Measurements from ENCODE around the gene ZNF483. TPM values are rescaled to one million over a fixed set of nuclear protein-coding genes. Genes with fewer than 3 reads are reported as not detected.

ZNF483 gene
- total and polyA plus RNA-seq, 12 donors = 1.2 to 25.1 (median 16.6) TPM

- Histone ChIP-seq H3K4me1 (replicated peaks in 1 of 2) (peaks cover 0 to 19% of the 10 kb centered on the region in 2 donors), H3K9me3 (replicated peaks in 1 of 3) (no peaks in the 10 kb centered on the region), H3K4me3 (peak overlapping the region; percentile 9 to 89 (median 57)), H3K27me3 (no peaks in the 10 kb centered on the region), H3K27ac (peak overlapping the region; percentile 4 to 95 (median 80)), H3K36me3 (replicated peaks in 1 of 2) (peaks cover 0 to 36% of the 10 kb centered on the region in 2 donors)
- intact Hi-C loops (cut with DNase I) = loop anchor here in 1 of 2 donors (5.0 kb wide), 1 partner anchor 89 kb away; no protein-coding TSS in a partner anchor
- 1% methylated on average over 34 to 41 of the region's 41 CpGs for WGBS, 4 donors
- TF ChIP-seq CTCF (IDR thresholded peaks at IDR 0.05) (peak; percentile 38 to 85 (median 66)), POLR2A (IDR thresholded peaks at IDR 0.05) (peak in 1 of 2 donors; percentile 25)
- DNase-seq = peak; percentile 67 to 84 (median 71)
Measured at GRCh38 chr9:111597852-111598732, 73.1 kb downstream of the ZNF483 start.

- intact Hi-C loops (cut with DNase I) = loop anchor here in 1 of 2 donors (5.0 kb wide), 1 partner anchor 89 kb away; no protein-coding TSS in a partner anchor
Measured at GRCh38 chr9:111598733-111599091, 73.7 kb downstream of the ZNF483 start.

GRCh38 chr9:111599092-111599954 is 74.3 kb downstream of the ZNF483 start, which contains the start of gene PTGR1:
Gene PTGR1, minus strand, starts transcription at chr9:111599647. Its CDS starts 2,225 bp downstream, at chr9:111597422.
- Histone ChIP-seq H3K4me3 (peak within 1 kb of the TSS; percentile 9 to 89 (median 57)), H3K36me3 (replicated peaks in 1 of 2) (peaks cover 0 to 25% of the 10 kb centered on the region in 2 donors), H3K27ac (peak within 1 kb of the TSS; percentile 4 to 95 (median 80)), H3K4me1 (replicated peaks in 1 of 2) (peaks cover 0 to 19% of the 10 kb centered on the region in 2 donors), H3K27me3 (no peaks in the 10 kb centered on the region), H3K9me3 (replicated peaks in 1 of 3) (no peaks in the 10 kb centered on the region)
- intact Hi-C loops (cut with DNase I) = loop anchor here in 1 of 2 donors (5.0 kb wide), 1 partner anchor 88 kb away; no protein-coding TSS in a partner anchor
- DNase-seq = peak; percentile 78 to 93 (median 87)
- TF ChIP-seq CTCF (IDR thresholded peaks at IDR 0.05) (no peak), POLR2A (IDR thresholded peaks at IDR 0.05) (peak in 1 of 2 donors; percentile 85)
- 0 to 4% (median 0%) methylated on average over 30 to 64 of the region's 64 CpGs for WGBS, 4 donors

More at GRCh38 chr9:111598733-111599091, 73.7 kb downstream of the ZNF483 start:
- H3K36me3 ChIP-seq (replicated peaks in 1 of 2) = peaks cover 0 to 31% of the 10 kb centered on the region in 2 donors
- peak overlapping the region; percentile 4 to 95 (median 80) for H3K27ac ChIP-seq
- H3K9me3 ChIP-seq (replicated peaks in 1 of 3) = no peaks in the 10 kb centered on the region
- H3K4me1 ChIP-seq (replicated peaks in 1 of 2) = peaks cover 0 to 19% of the 10 kb centered on the region in 2 donors
- no peaks in the 10 kb centered on the region for H3K27me3 ChIP-seq
- TF ChIP-seq CTCF (IDR thresholded peaks at IDR 0.05) = no peak
- no peak for TF ChIP-seq POLR2A (IDR thresholded peaks at IDR 0.05)
- peak; percentile 24 to 73 (median 63) for DNase-seq
- WGBS, 4 donors = 0 to 3% (median 2%) methylated on average over 13 to 16 of the region's 16 CpGs
- peak overlapping the region; percentile 9 to 89 (median 57) for H3K4me3 ChIP-seq
